ENCODE data around the gene DKK3.

DKK3 gene

GRCh38 chr11:11997049-11997322, 11.4 kb downstream of the DKK3 start:
- H3K4me3 ChIP-seq (ENCODE audit: low read depth, low read length) = no peak overlapping the region
- in situ Hi-C loops (cut with HindIII; ENCODE audit: low sequenced_read_pairs) = no loop called here
- TF ChIP-seq, protein P1, sequence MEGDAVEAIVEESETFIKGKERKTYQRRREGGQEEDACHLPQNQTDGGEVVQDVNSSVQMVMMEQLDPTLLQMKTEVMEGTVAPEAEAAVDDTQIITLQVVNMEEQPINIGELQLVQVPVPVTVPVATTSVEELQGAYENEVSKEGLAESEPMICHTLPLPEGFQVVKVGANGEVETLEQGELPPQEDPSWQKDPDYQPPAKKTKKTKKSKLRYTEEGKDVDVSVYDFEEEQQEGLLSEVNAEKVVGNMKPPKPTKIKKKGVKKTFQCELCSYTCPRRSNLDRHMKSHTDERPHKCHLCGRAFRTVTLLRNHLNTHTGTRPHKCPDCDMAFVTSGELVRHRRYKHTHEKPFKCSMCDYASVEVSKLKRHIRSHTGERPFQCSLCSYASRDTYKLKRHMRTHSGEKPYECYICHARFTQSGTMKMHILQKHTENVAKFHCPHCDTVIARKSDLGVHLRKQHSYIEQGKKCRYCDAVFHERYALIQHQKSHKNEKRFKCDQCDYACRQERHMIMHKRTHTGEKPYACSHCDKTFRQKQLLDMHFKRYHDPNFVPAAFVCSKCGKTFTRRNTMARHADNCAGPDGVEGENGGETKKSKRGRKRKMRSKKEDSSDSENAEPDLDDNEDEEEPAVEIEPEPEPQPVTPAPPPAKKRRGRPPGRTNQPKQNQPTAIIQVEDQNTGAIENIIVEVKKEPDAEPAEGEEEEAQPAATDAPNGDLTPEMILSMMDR (IDR thresholded peaks at IDR 0.05; ENCODE audit: low read depth, low read length) = no peak

DNA sequence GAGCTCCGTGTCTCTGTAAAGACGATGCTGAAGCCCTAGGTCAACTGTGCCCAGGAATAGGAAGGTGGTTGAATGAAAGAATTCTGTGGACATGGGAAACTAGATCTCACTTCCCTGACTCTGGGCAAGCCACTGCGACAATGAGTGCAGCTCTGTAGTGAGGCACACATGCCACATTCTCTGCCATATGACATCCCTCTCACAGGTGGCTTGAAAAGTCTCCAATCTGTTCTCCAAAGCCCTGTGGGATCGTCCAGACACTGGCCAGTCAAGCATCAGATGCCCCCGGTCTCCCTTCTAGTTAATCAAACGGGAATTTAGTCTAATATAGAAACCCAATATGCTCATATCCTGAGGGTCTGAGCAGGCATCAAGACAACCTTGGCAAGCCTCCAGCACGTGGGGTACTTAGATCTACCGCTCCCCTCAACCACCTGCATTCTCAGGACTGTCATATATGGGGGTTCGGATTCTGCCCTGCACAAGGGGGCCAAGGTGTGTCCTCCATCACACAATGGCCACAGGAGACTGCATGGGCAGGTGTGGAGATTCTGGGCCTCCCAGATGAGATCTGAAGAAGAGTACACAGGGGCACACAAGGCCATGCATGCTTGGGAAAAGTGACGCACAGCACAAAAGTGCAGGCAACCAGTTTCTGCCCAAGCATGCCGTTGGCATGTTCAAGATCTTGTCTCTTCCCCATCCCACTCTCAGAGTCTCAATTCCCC, 11.9 kb downstream of the DKK3 start:
- TF ChIP-seq, protein P1 (IDR thresholded peaks at IDR 0.05; ENCODE audit: low read depth, low read length) = no peak
- in situ Hi-C loops (cut with HindIII; ENCODE audit: low sequenced_read_pairs) = no loop called here
- DNase-seq (ENCODE audit: low read depth, low spot score) = no peak
- H3K4me3 ChIP-seq (ENCODE audit: low read depth, low read length) = no peak overlapping the region

More at GRCh38 chr11:11997049-11997322, 11.4 kb downstream of the DKK3 start:
- no peak for DNase-seq (ENCODE audit: low read depth, low spot score)

DNA sequence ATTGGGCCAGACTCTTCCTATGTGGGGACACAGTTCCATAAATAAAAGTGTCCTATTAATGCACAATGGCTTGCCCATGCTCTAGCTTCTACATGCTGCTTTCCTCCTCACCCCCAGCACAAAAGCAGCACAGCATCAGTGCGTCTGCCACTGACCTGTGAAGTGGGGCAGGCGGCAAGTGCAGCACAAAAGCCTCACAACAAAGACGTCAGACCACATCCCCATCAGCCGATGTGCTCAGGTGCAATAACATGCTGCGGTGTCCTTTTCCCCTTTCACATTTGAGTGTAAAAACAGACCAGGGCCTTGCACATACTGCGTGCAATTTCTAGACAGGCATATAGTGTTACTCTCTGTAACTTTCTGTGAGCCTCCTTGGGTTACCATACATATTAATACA, 12.8 kb downstream of the DKK3 start:
- DNase-seq (ENCODE audit: low read depth, low spot score) = no peak
- TF ChIP-seq, protein P1 (IDR thresholded peaks at IDR 0.05; ENCODE audit: low read depth, low read length) = no peak
- H3K4me3 ChIP-seq (ENCODE audit: low read depth, low read length) = no peak overlapping the region
- in situ Hi-C loops (cut with HindIII; ENCODE audit: low sequenced_read_pairs) = no loop called here

- H3K4me3 ChIP-seq (ENCODE audit: low read depth, low read length) = no peak overlapping the region
- DNase-seq (ENCODE audit: low read depth, low spot score) = peak; percentile 85
- TF ChIP-seq, protein P1 (IDR thresholded peaks at IDR 0.05; ENCODE audit: low read depth, low read length) = no peak
- in situ Hi-C loops (cut with HindIII; ENCODE audit: low sequenced_read_pairs) = no loop called here
Observed at GRCh38 chr11:11993839-11994238, 14.6 kb downstream of the DKK3 start.

GRCh38 chr11:11992257-11993212, 15.9 kb downstream of the DKK3 start:
- H3K4me3 ChIP-seq (ENCODE audit: low read depth, low read length) = no peak overlapping the region
- TF ChIP-seq, protein P1 (IDR thresholded peaks at IDR 0.05; ENCODE audit: low read depth, low read length) = no peak
- in situ Hi-C loops (cut with HindIII; ENCODE audit: low sequenced_read_pairs) = no loop called here
- DNase-seq (ENCODE audit: low read depth, low spot score) = peak; percentile 45

DNA sequence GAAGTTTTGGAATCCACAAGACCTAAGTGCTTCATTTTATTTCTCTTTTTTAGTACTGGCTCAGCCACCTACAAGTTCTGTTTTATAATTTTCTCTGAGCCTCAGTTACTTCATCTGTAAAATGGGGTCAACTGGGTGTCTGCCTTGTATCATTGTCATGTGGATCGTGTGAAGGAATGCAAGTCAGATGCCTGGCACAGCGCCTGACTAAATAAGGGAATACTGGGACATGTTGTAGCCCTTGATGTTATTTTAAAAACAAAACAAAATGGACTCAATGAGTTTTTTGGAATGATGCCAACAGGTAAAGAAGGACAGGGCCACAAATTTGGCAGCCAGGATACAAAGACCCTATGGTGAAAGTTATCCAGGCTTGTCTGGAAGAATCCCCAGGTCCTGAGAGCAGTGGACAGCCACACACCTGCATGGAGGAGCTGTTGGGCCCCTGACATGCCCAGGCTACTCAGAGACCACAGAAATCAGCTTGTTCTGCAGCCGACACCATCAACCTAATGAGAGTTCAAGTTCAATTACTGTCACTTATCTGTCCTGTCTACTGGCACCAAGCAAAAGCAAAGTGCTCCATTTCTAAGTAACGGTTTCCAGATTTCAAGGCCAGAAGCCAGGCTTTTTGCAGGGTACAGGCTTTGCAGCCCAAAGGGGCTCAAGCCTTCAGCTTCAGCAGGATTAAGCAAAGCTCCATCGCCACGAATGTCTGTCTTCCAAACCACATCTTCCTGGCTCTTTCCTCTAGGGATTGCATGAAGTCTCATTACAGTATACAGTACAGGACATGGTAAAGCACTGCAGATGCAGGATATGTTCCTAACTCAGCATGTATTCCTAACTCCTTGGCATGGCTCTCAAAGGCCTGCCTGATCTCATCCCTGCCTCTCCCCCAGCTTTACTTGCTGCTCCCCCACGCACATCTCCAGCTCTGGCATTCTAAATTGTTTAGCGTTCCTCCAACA, 18.4 kb downstream of the DKK3 start:
- in situ Hi-C loops (cut with HindIII; ENCODE audit: low sequenced_read_pairs) = no loop called here

More for the DNA sequence above, 18.4 kb downstream of the DKK3 start:
- DNase-seq (ENCODE audit: low read depth, low spot score) = peak; percentile 41
- no peak overlapping the region for H3K4me3 ChIP-seq (ENCODE audit: low read depth, low read length)
- TF ChIP-seq, protein P1 (IDR thresholded peaks at IDR 0.05; ENCODE audit: low read depth, low read length) = no peak
